ENCODE results near the gene MROH2A. TPM values are rescaled to one million over a fixed set of nuclear protein-coding genes. Genes with fewer than 3 reads are reported as not detected.

Gene MROH2A
- total RNA-seq, 1 donor from 2014 or later, result not detected

DNA sequence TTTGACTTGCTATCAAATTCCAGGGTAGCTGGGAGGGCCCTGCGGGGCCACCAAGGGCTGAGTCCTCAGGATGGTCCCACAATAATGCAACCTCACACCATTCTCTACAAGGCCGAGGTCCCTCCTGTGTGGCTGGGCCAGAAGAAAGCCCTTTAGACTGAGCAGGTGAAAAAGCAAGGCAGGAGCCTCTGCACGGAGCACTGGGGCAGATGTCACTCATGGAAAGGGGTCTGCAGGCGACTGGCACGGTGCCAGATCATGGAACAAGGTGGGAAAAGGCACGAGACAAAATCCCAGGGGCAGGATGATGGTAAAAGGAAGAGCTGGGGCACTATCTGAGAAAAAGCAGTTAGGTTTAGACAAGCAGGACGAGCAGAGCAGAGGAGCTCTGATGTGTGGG is 60.1 kb downstream of the MROH2A start:
- TF ChIP-seq, protein P1, sequence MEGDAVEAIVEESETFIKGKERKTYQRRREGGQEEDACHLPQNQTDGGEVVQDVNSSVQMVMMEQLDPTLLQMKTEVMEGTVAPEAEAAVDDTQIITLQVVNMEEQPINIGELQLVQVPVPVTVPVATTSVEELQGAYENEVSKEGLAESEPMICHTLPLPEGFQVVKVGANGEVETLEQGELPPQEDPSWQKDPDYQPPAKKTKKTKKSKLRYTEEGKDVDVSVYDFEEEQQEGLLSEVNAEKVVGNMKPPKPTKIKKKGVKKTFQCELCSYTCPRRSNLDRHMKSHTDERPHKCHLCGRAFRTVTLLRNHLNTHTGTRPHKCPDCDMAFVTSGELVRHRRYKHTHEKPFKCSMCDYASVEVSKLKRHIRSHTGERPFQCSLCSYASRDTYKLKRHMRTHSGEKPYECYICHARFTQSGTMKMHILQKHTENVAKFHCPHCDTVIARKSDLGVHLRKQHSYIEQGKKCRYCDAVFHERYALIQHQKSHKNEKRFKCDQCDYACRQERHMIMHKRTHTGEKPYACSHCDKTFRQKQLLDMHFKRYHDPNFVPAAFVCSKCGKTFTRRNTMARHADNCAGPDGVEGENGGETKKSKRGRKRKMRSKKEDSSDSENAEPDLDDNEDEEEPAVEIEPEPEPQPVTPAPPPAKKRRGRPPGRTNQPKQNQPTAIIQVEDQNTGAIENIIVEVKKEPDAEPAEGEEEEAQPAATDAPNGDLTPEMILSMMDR (conservative IDR thresholded peaks at IDR 0.05; ENCODE audit: low read depth, low read length), result no peak
- H3K4me3 ChIP-seq (ENCODE audit: low read depth, low read length), result no peak overlapping the region
- no peak for DNase-seq (ENCODE audit: low read depth)

DNA sequence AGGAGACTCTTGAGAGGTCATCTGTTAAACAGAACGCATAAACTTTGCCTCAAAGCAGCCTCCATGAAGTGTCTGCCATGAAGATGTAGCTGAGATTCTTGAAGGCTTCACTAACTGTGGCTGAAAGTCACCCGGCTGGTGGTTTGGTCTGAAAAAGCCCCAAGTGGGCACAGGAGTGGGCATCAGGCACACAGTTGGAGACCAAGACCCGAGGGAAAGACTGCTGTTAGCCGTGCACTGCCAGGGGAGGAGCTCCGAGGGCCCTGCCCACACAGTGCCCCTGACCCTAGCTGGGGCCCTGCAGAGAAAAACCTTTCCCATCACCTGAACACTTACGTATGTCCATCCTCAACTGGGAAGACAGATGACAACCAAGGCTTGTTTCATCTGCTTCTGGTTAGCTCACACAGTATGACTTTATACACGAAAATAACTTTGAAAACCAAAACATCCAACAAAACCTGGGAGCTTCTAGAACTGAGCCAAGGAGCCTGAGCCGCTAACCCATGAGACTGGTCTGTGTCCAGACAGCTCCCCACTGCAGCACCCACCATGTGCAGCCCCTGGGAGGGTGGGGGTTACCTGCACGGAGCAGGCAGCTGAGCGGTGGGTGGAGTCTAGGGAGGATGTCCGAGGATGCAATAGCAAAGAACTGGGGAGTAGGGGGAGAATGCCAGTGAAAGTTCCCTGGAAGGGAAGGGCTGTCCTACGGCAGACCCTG is 60.8 kb downstream of the MROH2A start:
- no peak overlapping the region for H3K4me3 ChIP-seq (ENCODE audit: low read depth, low read length)
- DNase-seq (ENCODE audit: low read depth), result no peak
- TF ChIP-seq, protein P1 (conservative IDR thresholded peaks at IDR 0.05; ENCODE audit: low read depth, low read length), result no peak

DNA sequence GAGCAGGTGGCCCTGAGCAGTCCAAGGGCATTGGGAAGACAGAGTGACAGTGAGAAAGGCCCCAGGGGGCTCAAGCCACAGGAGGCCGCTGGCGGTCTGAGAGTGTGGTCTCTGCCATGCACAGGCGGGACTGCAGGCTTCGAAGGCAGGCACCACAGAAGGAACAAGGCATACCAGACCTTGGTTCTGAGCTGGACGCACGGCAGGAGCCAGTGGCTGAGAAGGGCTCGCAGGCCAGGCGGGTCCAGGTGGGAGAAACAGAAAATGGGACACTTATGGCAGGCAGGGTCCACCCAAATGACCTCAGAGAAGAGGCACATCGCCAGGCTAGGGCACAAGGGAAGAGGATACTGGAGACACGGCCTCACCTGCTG is 61.3 kb downstream of the MROH2A start:
- H3K4me3 ChIP-seq (ENCODE audit: low read depth, low read length), result no peak overlapping the region
- no peak for DNase-seq (ENCODE audit: low read depth)
- TF ChIP-seq, protein P1 (conservative IDR thresholded peaks at IDR 0.05; ENCODE audit: low read depth, low read length), result no peak

DNA sequence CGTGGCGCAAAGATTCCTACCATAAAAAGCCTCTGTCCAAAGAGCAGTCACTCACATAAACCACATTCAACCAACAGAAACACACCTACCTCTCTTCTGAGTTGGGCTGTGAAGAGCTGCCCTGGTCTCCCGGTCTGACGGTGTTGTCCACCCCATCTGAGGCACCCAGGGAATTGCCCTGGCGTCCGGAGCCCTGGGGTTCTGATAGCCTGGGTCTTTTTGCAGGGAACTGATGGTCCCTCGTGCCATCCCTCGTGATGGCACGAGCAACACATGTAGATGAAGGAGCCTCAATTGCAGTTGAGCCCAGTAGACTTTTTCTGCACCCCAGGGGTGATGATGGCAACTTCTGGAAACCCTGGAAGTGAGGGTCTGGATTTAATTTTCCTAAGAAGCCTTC is 62.4 kb downstream of the MROH2A start:
- no peak for DNase-seq (ENCODE audit: low read depth)
- no peak overlapping the region for H3K4me3 ChIP-seq (ENCODE audit: low read depth, low read length)
- TF ChIP-seq, protein P1 (conservative IDR thresholded peaks at IDR 0.05; ENCODE audit: low read depth, low read length), result no peak

DNA sequence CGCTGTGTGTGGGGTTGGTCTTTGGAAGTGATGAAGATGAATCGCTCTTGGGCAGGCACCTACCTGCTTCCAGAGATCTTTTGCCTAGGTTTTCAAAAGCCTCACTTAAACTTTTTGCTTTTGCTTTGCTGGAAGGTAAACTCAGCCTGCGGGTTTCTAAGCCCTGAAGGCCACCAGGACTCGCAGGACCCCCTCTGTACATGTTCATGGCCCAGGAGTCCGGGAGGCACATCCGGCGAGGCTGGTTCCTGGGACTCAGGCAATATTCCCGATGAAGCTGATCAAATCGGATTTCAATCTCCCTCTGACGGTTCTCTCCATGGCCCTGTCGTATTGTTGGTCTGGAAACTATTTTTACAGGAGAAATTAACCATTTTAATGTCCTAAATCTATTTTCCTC is 63.1 kb downstream of the MROH2A start:
- TF ChIP-seq, protein P1 (conservative IDR thresholded peaks at IDR 0.05; ENCODE audit: low read depth, low read length), result no peak
- no peak for DNase-seq (ENCODE audit: low read depth)
- no peak overlapping the region for H3K4me3 ChIP-seq (ENCODE audit: low read depth, low read length)

DNA sequence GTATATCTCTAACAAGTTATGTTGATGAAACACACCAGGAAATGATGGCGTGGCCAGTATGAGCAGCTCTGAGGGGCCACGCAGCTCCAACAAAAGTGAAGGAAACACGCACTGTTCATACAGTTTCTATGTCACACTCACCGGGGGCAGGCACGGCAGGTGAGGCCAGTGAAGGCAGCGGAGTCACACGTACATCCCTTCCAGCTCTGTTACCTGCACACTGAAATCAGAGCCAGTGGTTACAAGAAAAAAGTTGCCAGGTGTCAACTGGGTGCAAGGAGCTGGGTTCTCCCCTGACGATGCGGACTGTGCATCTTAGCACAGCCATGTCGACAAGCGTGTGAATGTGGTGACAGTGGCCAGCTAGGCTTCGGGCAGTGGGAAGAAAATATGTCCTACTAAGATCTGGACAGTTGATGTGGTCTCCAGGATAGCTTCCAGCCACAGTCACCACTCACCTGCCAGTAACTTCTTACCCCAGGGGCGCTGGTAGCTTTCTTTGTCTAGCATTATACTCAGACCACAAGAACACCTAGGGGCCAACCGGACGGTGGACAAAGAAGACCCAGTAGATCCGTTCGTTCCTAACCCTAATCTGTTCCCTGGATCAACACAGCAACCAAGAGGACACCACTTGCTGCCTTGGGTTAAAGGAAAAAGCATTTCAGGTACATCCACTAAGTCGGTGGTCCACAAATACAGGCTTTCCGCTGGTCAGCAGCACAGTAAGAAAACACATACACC is 66.1 kb downstream of the MROH2A start:
- TF ChIP-seq, protein P1 (conservative IDR thresholded peaks at IDR 0.05; ENCODE audit: low read depth, low read length), result no peak
- no peak overlapping the region for H3K4me3 ChIP-seq (ENCODE audit: low read depth, low read length)
- DNase-seq (ENCODE audit: low read depth), result no peak

Data from epithelial cell of proximal tubule (primary cell).